A172 (cell line): Measurements from ENCODE around the gene GAB4. TPM values are rescaled to one million over a fixed set of nuclear protein-coding genes. Genes with fewer than 3 reads are reported as not detected.

Source experiments
- DNase-seq: peaks from one replicate; pipeline ENCODE4 v3.0.0-alpha.2; 2015; ENCODE audit warnings: low spot score
- total RNA-seq: library from RNA; depleted of rRNA; stranded (reverse); fragments of >200 nt; shearing (Covaris generic); gene quantifications from 2 replicates; pipeline ENCODE4 v1.2.3, GENCODE V29; 2014; rRNA removed

Gene GAB4
- total RNA-seq, 1 experiment from 2014 or later, result not detected

GRCh38 chr22:16912281-16912680 is 95.7 kb downstream of the GAB4 start:
- DNase-seq, result no peak

Other genes starting within 250 kb of the GAB4 start
- gene XKR3, start 182.8 kb downstream of the GAB4 start, total RNA-seq, result 0.14 TPM in 1 of 2 replicates, not detected in the other
- 4.7 and 5.2 TPM in 2 replicates for gene IL17RA, start 76.8 kb upstream of the GAB4 start, total RNA-seq
- 0.05 and 0.24 TPM in 2 replicates for gene TMEM121B, start 113.1 kb upstream of the GAB4 start, total RNA-seq
- gene HDHD5, start 151.1 kb upstream of the GAB4 start, total RNA-seq, result 24.7 and 29.2 TPM in 2 replicates
- gene ADA2, start 211.2 kb upstream of the GAB4 start, total RNA-seq, result not detected in 2 replicates